ENCODE data around the gene TBXA2R. TPM values are rescaled to one million over a fixed set of nuclear protein-coding genes. Genes with fewer than 3 reads are reported as not detected.

Gene TBXA2R
- total RNA-seq, 1 experiment from 2014 or later: 1.9 TPM

GRCh38 chr19:3544742-3545668 is 61.7 kb downstream of the TBXA2R start:
- Histone ChIP-seq H3K36me3 (no peaks in the 10 kb centered on the region), H3K4me3 (no peak overlapping the region), H3K9me3 (no peaks in the 10 kb centered on the region), H3K27me3 (no peaks in the 10 kb centered on the region)
- DNase-seq: peak; percentile 52

Other genes starting within 250 kb of the TBXA2R start
- 1.7 and 14.1 TPM in 2 replicates for gene NFIC, start 240.3 kb downstream of the TBXA2R start, total RNA-seq (2014; rRNA removed; shearing (Covaris generic); ENCODE audit: low replicate concordance)
- not detected in 2 replicates for gene SMIM24, start 126.3 kb downstream of the TBXA2R start, total RNA-seq (2014; rRNA removed; shearing (Covaris generic); ENCODE audit: low replicate concordance)
- gene SMIM44, start 123.4 kb downstream of the TBXA2R start, total RNA-seq (2014; rRNA removed; shearing (Covaris generic); ENCODE audit: low replicate concordance): not detected in 2 replicates
- gene DOHH, start 106.2 kb downstream of the TBXA2R start, total RNA-seq (2014; rRNA removed; shearing (Covaris generic); ENCODE audit: low replicate concordance): 20.8 and 34.5 TPM in 2 replicates
- 20.8 and 31.1 TPM in 2 replicates for gene FZR1, start 100.6 kb downstream of the TBXA2R start, total RNA-seq (2014; rRNA removed; shearing (Covaris generic); ENCODE audit: low replicate concordance)
- not detected in 2 replicates for gene TEKTIP1, start 67.7 kb downstream of the TBXA2R start, total RNA-seq (2014; rRNA removed; shearing (Covaris generic); ENCODE audit: low replicate concordance)
- gene MFSD12, start 49.3 kb downstream of the TBXA2R start, total RNA-seq (2014; rRNA removed; shearing (Covaris generic); ENCODE audit: low replicate concordance): 17.6 and 26.4 TPM in 2 replicates
- 42.5 and 43.5 TPM in 2 replicates for gene HMG20B, start 33.9 kb downstream of the TBXA2R start, total RNA-seq (2014; rRNA removed; shearing (Covaris generic); ENCODE audit: low replicate concordance)
- gene GIPC3, start 21.4 kb downstream of the TBXA2R start, total RNA-seq (2014; rRNA removed; shearing (Covaris generic); ENCODE audit: low replicate concordance): not detected in 2 replicates
- gene CACTIN, start 19.9 kb upstream of the TBXA2R start, total RNA-seq (2014; rRNA removed; shearing (Covaris generic); ENCODE audit: low replicate concordance): 13.1 and 25.3 TPM in 2 replicates
- gene PIP5K1C, start 93.6 kb upstream of the TBXA2R start, total RNA-seq (2014; rRNA removed; shearing (Covaris generic); ENCODE audit: low replicate concordance): 2.8 and 5.6 TPM in 2 replicates
- gene TJP3, start 101.5 kb upstream of the TBXA2R start, total RNA-seq (2014; rRNA removed; shearing (Covaris generic); ENCODE audit: low replicate concordance): not detected in 2 replicates
- gene APBA3, start 154.8 kb upstream of the TBXA2R start, total RNA-seq (2014; rRNA removed; shearing (Covaris generic); ENCODE audit: low replicate concordance): 1.4 and 10.1 TPM in 2 replicates
- gene MRPL54, start 155.8 kb upstream of the TBXA2R start, total RNA-seq (2014; rRNA removed; shearing (Covaris generic); ENCODE audit: low replicate concordance): 47.0 and 55.4 TPM in 2 replicates
- gene RAX2, start 165.4 kb upstream of the TBXA2R start, total RNA-seq (2014; rRNA removed; shearing (Covaris generic); ENCODE audit: low replicate concordance): not detected in 2 replicates
- 0.69 and 3.9 TPM in 2 replicates for gene MATK, start 179.5 kb upstream of the TBXA2R start, total RNA-seq (2014; rRNA removed; shearing (Covaris generic); ENCODE audit: low replicate concordance)